Measurements from ENCODE around the gene IL6R. TPM values are rescaled to one million over a fixed set of nuclear protein-coding genes. Genes with fewer than 3 reads are reported as not detected.

The IL6R gene
- total RNA-seq, 1 donor from 2014 or later, result 6.7 TPM

DNA sequence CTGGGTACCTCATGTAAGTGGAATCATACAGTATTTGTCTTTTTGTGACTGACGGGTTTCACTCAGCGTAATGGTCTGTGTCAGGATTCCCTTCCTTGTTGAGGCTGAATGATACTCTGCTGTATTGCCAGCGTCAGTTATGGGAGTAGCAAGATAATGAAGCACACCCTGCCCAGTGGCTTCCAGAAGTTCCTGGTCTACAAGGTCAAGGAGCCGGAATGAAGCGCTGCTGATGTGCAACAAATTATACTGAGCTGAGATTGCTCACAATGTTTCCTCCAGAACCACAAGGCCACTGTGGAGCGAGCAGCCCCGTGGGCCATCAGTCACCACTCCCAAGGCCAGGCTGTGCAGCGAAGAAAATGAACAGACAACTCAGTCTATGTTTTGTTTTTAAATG is 72.9 kb downstream of the IL6R start:
- no peak overlapping the region for H3K4me3 ChIP-seq
- no peak overlapping the region for H3K27ac ChIP-seq
- intact Hi-C loops (cut with DNase I), result no loop called here
- TF ChIP-seq CTCF (IDR thresholded peaks at IDR 0.05), result no peak
- DNase-seq (ENCODE audit: low spot score in 2 of 2), result no peak
- no peaks in the 10 kb centered on the region for H3K36me3 ChIP-seq
- no peaks in the 10 kb centered on the region for H3K27me3 ChIP-seq
- H3K4me1 ChIP-seq, result no peaks in the 10 kb centered on the region
- H3K9me3 ChIP-seq, result no peaks in the 10 kb centered on the region

DNA sequence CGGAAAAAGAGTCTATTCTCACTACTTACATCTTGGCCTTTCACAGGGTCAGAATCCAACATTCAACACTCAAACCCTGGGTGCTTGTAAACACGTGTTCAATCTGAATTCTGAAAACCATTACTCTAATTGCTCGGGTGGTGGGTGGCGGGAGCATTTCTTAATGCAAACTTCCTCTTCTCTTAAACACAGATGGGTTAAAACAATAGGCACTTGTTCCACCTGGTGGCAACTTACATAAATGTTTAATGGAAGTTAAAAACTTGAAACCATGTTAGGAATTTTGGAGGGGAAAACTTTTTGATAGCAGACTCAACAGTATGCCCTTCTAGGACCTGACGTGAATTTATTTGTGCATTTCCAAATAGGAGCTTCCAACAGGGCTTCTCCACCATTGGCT is 73.5 kb downstream of the IL6R start:
- no peak for TF ChIP-seq CTCF (IDR thresholded peaks at IDR 0.05)
- no peaks in the 10 kb centered on the region for H3K36me3 ChIP-seq
- no peaks in the 10 kb centered on the region for H3K9me3 ChIP-seq
- DNase-seq (ENCODE audit: low spot score in 2 of 2), result no peak
- H3K4me3 ChIP-seq, result no peak overlapping the region
- no peaks in the 10 kb centered on the region for H3K27me3 ChIP-seq
- H3K27ac ChIP-seq, result no peak overlapping the region
- intact Hi-C loops (cut with DNase I), result no loop called here
- H3K4me1 ChIP-seq, result no peaks in the 10 kb centered on the region

DNA sequence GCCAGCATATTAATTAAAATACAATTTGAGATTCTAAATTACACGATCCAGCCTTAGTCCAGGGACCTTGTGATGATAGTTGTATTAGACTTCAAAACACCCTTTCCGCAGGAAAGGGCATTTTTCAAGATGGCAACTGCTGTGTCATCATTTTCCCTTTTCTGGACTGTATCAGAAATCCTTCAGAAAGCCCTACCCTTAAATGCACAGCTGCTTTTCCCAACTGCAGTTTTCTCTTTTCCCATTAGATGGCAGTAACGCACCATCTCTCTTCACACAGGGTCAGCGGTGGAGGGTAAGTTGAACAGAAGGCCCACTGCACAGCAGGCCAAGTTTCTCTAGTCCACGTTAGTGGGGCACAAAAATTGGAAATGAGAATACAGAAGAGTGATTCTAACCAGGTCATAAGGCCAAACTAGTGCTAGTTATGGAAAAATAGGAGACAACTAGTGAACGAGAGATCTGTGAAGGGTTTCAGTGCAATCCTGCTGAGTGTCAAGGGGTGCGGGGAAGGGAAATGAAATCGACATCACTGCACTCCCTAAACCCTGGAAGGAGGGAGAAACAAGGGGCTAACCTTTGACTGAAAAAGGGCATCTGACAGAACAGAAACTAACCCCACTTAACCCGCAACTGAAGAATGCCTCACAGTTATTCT is 74.8 kb downstream of the IL6R start:
- no peaks in the 10 kb centered on the region for H3K9me3 ChIP-seq
- H3K4me1 ChIP-seq, result no peaks in the 10 kb centered on the region
- H3K36me3 ChIP-seq, result no peaks in the 10 kb centered on the region
- peak; percentile 90 to 98 (median 95) for TF ChIP-seq CTCF (IDR thresholded peaks at IDR 0.05)
- H3K27me3 ChIP-seq, result no peaks in the 10 kb centered on the region
- DNase-seq (ENCODE audit: low spot score in 2 of 2), result peak in 1 of 2 donors; percentile 82
- H3K4me3 ChIP-seq, result no peak overlapping the region
- intact Hi-C loops (cut with DNase I), result loop anchor here (1.0 to 10.0 kb wide), 3 partner anchors 67 to 398 kb away; no protein-coding TSS in a partner anchor
- H3K27ac ChIP-seq, result no peak overlapping the region

DNA sequence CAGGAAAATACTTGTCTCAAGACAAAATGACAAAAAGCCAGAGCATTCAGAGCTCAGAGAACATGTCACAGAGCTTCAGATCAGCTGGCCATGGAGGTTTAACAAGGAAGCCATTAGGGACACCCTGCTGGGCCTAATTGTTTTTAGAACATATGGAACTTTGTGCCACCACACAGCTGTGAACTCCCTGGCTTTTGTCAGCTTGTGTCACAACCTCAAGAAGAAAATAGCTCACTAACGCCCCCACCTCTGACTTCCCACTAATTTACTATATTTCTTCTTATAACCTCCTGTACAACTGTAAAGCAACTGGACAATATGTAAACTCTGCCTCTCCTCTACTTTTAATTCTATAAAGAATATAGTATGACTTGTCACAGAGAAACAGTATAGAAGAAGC is 75.9 kb downstream of the IL6R start:
- peak in 1 of 2 donors; percentile 31 for DNase-seq (ENCODE audit: low spot score in 2 of 2)
- intact Hi-C loops (cut with DNase I), result loop anchor here (5.0 to 10.0 kb wide), 2 partner anchors 66 to 284 kb away; no protein-coding TSS in a partner anchor
- Histone ChIP-seq H3K27ac (no peak overlapping the region), H3K4me1 (no peaks in the 10 kb centered on the region), H3K4me3 (no peak overlapping the region), H3K36me3 (no peaks in the 10 kb centered on the region), H3K9me3 (no peaks in the 10 kb centered on the region), H3K27me3 (no peaks in the 10 kb centered on the region)
- TF ChIP-seq CTCF (IDR thresholded peaks at IDR 0.05), result no peak

- Histone ChIP-seq H3K4me3 (no peak overlapping the region), H3K36me3 (no peaks in the 10 kb centered on the region), H3K9me3 (no peaks in the 10 kb centered on the region), H3K27ac (peak overlapping the region in 1 of 2 donors; percentile 36), H3K4me1 (no peaks in the 10 kb centered on the region), H3K27me3 (no peaks in the 10 kb centered on the region)
- peak in 1 of 2 donors; percentile 55 for DNase-seq (ENCODE audit: low spot score in 2 of 2)
- TF ChIP-seq CTCF (IDR thresholded peaks at IDR 0.05), result no peak
- intact Hi-C loops (cut with DNase I), result loop anchor here (5.0 to 10.0 kb wide), 2 partner anchors 63 to 281 kb away; no protein-coding TSS in a partner anchor
Measured at GRCh38 chr1:154483941-154484803, 79.0 kb downstream of the IL6R start.
